KOPT-K1 (cell line): Measurements from ENCODE around the gene PSMB5.

Experiments used
- H3K27ac ChIP-seq: fragments of 200-600 bp; sonication (generic); 2 replicates; pipeline ENCODE4 v1.5.1; 2016; ENCODE audit warnings: antibody characterized with exemption, mild to moderate bottlenecking, low read depth, low read length; ENCODE audit not compliant: poor library complexity, severe bottlenecking
- H3K36me3 ChIP-seq: fragments of 200-600 bp; sonication (generic); 2 replicates; pipeline ENCODE4 v1.5.1; 2017; ENCODE audit warnings: antibody characterized with exemption, mild to moderate bottlenecking, low read length, moderate library complexity; ENCODE audit not compliant: insufficient read depth
- H3K9me3 ChIP-seq: fragments of 200-600 bp; sonication (generic); 2 replicates; pipeline ENCODE4 v1.5.1; 2017; ENCODE audit warnings: antibody characterized with exemption, low read length, mild to moderate bottlenecking; ENCODE audit not compliant: insufficient read depth, poor library complexity, severe bottlenecking

PSMB5 gene

GRCh38 chr14:22998329-22999012 lies 36.2 kb downstream of the PSMB5 start:
- H3K27ac ChIP-seq, result no peak overlapping the region
- H3K9me3 ChIP-seq, result no peaks in the 10 kb centered on the region

GRCh38 chr14:22997676-22998323 lies 36.9 kb downstream of the PSMB5 start:
- no peaks in the 10 kb centered on the region for H3K36me3 ChIP-seq
- H3K9me3 ChIP-seq, result no peaks in the 10 kb centered on the region
- no peak overlapping the region for H3K27ac ChIP-seq

More at GRCh38 chr14:22998329-22999012, 36.2 kb downstream of the PSMB5 start:
- H3K36me3 ChIP-seq, result no peaks in the 10 kb centered on the region

- H3K9me3 ChIP-seq, result no peaks in the 10 kb centered on the region
- no peaks in the 10 kb centered on the region for H3K36me3 ChIP-seq
- no peak overlapping the region for H3K27ac ChIP-seq
Observed at GRCh38 chr14:22996768-22997654, 37.7 kb downstream of the PSMB5 start.

DNA sequence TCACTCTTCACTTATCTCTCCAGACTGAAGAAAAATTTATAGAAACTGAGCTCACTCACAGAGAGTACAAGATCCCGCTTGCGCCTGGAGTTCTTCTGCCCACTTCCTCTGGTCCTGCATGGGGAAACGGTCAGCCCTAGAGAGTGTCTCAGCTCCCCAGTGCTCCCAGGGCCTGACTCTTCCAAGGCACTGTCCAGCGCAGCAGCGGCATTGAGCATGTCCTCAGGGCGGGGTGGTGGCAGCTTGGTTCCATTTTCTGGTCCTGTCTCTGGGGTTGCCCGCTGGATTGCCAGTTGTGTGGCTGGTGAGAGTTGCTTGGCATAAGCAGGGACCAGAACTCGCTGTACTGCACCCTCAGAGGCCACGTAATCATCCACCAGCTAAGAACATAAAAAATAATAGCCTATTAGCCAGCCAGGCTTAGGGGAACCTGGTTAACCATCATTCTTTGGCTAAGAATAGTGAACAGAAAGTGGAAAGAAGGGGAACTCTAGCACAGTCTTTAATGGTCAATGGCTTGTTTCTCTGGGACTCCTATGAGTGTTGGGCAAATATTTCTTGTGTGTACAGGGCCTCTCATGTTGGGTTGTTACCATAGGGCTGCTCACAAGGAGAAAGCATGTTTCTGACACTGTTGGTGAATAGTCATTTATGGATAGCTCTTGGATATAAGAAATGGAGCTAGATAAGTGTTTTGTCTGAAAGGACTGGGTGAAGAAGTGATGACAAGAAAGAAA lies 38.6 kb downstream of the PSMB5 start:
- Histone ChIP-seq H3K36me3 (no peaks in the 10 kb centered on the region), H3K9me3 (no peaks in the 10 kb centered on the region), H3K27ac (no peak overlapping the region)

- no peaks in the 10 kb centered on the region for H3K9me3 ChIP-seq
- H3K36me3 ChIP-seq, result no peaks in the 10 kb centered on the region
- H3K27ac ChIP-seq, result no peak overlapping the region
Observed at GRCh38 chr14:22994762-22995275, 39.9 kb downstream of the PSMB5 start.

DNA sequence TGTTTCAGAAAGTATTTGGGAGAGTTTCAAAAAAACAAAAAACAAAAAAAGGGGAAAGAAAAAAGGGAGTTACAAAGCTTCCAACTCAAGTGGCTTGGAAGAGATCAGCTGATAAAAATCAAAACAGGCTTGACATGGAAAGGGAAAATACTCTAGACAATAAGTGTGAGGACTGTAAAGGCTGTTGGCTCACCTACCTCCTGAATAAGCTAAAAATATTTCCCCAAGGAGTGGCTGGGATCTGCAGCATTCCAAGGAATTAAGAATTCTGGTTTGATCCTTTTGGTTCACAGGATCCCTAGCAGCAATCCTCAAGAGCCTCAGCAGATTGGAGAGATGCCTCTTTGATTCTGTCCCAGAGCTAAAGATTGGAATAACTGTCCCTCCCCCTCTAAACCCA lies 41.2 kb downstream of the PSMB5 start:
- H3K9me3 ChIP-seq, result no peaks in the 10 kb centered on the region
- H3K36me3 ChIP-seq, result no peaks in the 10 kb centered on the region
- no peak overlapping the region for H3K27ac ChIP-seq

GRCh38 chr14:22991852-22992251 lies 42.8 kb downstream of the PSMB5 start:
- H3K36me3 ChIP-seq, result no peaks in the 10 kb centered on the region
- no peaks in the 10 kb centered on the region for H3K9me3 ChIP-seq
- no peak overlapping the region for H3K27ac ChIP-seq

- no peaks in the 10 kb centered on the region for H3K9me3 ChIP-seq
- no peaks in the 10 kb centered on the region for H3K36me3 ChIP-seq
- H3K27ac ChIP-seq, result no peak overlapping the region
Observed at GRCh38 chr14:22987291-22987690, 47.4 kb downstream of the PSMB5 start.

GRCh38 chr14:22986508-22987054 lies 48.1 kb downstream of the PSMB5 start:
- H3K9me3 ChIP-seq, result no peaks in the 10 kb centered on the region
- H3K36me3 ChIP-seq, result no peaks in the 10 kb centered on the region
- no peak overlapping the region for H3K27ac ChIP-seq

DNA sequence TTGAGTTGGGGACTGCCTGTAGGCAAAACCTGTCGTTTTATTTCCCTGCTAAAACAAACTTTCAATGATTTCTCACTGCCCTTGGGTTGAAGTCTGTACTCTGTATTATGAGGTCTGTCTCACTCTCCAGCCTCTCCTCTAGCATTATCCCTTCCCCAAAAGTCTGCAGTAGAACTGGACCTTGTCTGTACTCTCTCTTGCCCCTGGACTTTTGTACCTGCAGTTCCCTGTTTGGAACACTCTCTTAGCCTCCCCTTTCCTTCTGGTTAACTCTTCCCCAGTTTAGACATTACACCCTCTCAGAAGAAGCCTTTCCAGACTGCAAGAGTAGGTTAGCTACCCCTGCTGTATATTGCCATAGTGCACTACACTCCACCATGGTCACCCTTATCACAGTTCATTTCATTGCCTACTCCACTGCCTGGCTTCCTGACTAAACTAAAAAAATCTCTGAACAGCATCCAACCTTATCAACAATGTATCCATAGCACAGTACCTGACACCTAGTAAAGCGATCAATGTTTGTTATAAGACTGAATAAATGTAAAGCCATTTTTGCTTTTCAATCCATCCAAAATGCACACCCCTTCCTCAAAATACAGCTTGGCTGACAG lies 48.7 kb downstream of the PSMB5 start:
- no peak overlapping the region for H3K27ac ChIP-seq
- no peaks in the 10 kb centered on the region for H3K9me3 ChIP-seq
- H3K36me3 ChIP-seq, result no peaks in the 10 kb centered on the region

GRCh38 chr14:22984959-22985658 lies 49.6 kb downstream of the PSMB5 start:
- H3K27ac ChIP-seq, result no peak overlapping the region
- H3K9me3 ChIP-seq, result no peaks in the 10 kb centered on the region
- no peaks in the 10 kb centered on the region for H3K36me3 ChIP-seq

DNA sequence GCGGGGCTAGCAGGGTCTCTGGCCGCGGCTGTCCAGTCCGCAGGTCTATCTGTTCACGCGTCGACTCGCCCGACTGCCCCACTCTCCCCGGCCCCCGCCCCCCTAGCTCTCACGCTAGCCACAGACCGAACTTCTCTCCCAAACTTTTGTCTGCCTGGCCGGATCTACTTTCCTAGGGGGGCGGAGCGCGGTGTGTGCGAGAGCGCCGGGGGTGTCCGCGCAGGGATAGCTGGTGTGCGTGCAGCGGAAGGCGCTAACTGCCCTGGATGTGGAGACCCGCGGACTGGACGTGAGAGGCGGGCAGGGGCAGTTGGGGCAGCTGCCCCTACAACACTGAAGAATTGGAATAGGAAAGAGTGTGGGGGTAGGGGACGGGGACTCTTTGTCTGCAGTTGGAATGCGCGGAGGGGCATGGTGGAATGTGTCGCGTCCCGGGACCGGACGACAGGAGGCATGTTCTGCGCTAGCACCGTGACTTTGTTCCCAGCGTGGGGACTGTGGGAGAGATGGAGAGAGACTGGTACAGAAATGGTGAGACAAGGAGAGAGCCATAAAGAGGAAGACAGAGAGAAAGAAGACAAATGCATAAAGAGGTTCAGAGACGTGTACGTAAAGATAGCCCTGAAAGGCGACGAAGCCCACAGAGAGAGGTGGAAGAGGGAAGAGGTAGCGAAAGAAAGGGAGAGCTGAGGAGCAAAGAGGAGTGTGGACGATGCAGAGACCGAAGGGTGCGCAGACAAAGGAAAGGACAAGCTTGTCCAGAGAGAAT lies 52.0 kb downstream of the PSMB5 start, which contains the start of gene AJUBA:
Gene AJUBA (minus strand): TSS at position 75 of the 769 bp plus-strand sequence. CDS start 285 bp downstream, outside the sequence.
- no peaks in the 10 kb centered on the region for H3K36me3 ChIP-seq
- H3K27ac ChIP-seq, result peak within 1 kb of the TSS; percentile 49
- no peaks in the 10 kb centered on the region for H3K9me3 ChIP-seq

DNA sequence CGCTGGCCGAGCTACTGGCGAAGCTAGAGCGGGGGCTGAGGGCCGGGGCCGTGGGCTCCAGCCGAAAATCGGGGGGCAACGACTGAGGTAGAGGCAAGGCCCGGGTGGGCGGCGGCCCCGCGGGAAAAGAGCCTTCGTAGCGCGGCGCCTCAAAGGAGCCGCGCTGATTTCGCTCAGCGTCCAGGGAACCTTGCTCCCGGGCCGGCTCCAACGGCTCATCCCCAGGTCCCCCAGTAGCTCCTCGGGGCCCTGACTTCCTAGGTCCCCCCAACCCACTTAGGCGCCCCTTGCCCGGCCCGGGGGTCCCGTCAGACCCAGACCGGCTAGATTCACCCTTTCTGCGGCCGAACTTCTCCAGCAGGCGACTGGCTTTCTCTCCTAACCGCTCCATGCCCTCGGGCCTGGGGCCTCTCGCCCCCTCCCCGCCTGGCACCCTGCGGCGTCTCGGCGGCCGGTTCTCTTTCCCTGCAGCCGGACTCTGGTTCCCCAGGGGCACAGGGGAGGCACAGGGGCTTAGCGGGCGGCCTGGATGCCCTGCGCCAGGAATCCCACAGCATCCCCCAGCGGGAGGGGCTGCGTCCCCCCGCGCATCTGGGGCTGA lies 52.7 kb downstream of the PSMB5 start:
- H3K36me3 ChIP-seq, result no peaks in the 10 kb centered on the region
- H3K9me3 ChIP-seq, result no peaks in the 10 kb centered on the region
- H3K27ac ChIP-seq, result peak overlapping the region; percentile 49
